GM21825 (cell line): ENCODE measurements around the gene SMIM38.

Source experiments
- ATAC-seq: cut with Tn5 transposase; IDR thresholded peaks from one replicate; pipeline ENCODE4 v1.9.1; 2021; ENCODE audit warnings: mild to moderate bottlenecking, moderate library complexity; ENCODE audit not compliant: unreplicated experiment

Gene SMIM38

GRCh38 chr11:69200331-69201065 lies 44.8 kb downstream of the SMIM38 start:
- no peak for ATAC-seq

GRCh38 chr11:69201066-69201365 lies 45.3 kb downstream of the SMIM38 start:
- no peak for ATAC-seq

GRCh38 chr11:69201764-69202370 lies 46.1 kb downstream of the SMIM38 start:
- ATAC-seq = no peak

- no peak for ATAC-seq
These were observed 46.9 kb downstream of the SMIM38 start for GRCh38 chr11:69202511-69203221.

- ATAC-seq = no peak
These were observed 47.6 kb downstream of the SMIM38 start for GRCh38 chr11:69203381-69203780.

- no peak for ATAC-seq
These were observed 48.1 kb downstream of the SMIM38 start for GRCh38 chr11:69203901-69204245.

- no peak for ATAC-seq
These were observed 48.7 kb downstream of the SMIM38 start for GRCh38 chr11:69204246-69204940.

GRCh38 chr11:69204941-69205742 lies 49.4 kb downstream of the SMIM38 start:
- ATAC-seq = no peak
